ENCODE data around the gene DNAAF1. TPM values are rescaled to one million over a fixed set of nuclear protein-coding genes. Genes with fewer than 3 reads are reported as not detected.

Gene DNAAF1
- total RNA-seq, 3 donors from 2014 or later = 1.2 to 9.5 TPM; not detected in 1

DNA sequence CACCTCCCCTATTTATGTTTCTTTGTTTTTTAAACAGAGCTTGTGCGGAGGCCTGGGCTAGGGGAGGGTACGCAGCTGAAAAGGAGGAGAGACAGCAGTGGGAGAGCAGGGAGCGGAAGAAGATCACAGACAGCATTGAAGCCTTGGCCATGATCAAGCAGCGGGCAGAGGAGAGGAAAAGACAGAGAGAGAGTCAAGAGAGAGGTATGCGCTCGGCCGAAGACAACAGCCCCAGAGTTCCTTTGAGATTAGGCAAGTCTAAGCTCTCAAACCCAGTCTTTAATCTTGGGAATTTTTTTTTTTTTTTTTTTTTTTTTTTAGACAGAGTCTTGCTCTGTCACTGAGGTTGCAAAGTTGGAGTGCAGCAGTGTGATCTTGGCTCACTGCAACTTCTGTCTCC lies 20.6 kb downstream of the DNAAF1 start:
- no peak overlapping the region for H3K27ac ChIP-seq
- DNase-seq (ENCODE audit: low spot score in 2 of 2) = no peak
- no peaks in the 10 kb centered on the region for H3K36me3 ChIP-seq
- no peaks in the 10 kb centered on the region for H3K27me3 ChIP-seq
- no peaks in the 10 kb centered on the region for H3K4me1 ChIP-seq
- intact Hi-C loops (cut with DNase I; ENCODE audit: low total_unique reads) = no loop called here
- no peak overlapping the region for H3K4me3 ChIP-seq
- TF ChIP-seq POLR2AphosphoS5 (IDR thresholded peaks at IDR 0.05) (no peak), POLR2A (IDR thresholded peaks at IDR 0.05) (no peak)
- TF ChIP-seq, protein P1, sequence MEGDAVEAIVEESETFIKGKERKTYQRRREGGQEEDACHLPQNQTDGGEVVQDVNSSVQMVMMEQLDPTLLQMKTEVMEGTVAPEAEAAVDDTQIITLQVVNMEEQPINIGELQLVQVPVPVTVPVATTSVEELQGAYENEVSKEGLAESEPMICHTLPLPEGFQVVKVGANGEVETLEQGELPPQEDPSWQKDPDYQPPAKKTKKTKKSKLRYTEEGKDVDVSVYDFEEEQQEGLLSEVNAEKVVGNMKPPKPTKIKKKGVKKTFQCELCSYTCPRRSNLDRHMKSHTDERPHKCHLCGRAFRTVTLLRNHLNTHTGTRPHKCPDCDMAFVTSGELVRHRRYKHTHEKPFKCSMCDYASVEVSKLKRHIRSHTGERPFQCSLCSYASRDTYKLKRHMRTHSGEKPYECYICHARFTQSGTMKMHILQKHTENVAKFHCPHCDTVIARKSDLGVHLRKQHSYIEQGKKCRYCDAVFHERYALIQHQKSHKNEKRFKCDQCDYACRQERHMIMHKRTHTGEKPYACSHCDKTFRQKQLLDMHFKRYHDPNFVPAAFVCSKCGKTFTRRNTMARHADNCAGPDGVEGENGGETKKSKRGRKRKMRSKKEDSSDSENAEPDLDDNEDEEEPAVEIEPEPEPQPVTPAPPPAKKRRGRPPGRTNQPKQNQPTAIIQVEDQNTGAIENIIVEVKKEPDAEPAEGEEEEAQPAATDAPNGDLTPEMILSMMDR (IDR thresholded peaks at IDR 0.05) = no peak
- H3K9me3 ChIP-seq = no peaks in the 10 kb centered on the region

DNA sequence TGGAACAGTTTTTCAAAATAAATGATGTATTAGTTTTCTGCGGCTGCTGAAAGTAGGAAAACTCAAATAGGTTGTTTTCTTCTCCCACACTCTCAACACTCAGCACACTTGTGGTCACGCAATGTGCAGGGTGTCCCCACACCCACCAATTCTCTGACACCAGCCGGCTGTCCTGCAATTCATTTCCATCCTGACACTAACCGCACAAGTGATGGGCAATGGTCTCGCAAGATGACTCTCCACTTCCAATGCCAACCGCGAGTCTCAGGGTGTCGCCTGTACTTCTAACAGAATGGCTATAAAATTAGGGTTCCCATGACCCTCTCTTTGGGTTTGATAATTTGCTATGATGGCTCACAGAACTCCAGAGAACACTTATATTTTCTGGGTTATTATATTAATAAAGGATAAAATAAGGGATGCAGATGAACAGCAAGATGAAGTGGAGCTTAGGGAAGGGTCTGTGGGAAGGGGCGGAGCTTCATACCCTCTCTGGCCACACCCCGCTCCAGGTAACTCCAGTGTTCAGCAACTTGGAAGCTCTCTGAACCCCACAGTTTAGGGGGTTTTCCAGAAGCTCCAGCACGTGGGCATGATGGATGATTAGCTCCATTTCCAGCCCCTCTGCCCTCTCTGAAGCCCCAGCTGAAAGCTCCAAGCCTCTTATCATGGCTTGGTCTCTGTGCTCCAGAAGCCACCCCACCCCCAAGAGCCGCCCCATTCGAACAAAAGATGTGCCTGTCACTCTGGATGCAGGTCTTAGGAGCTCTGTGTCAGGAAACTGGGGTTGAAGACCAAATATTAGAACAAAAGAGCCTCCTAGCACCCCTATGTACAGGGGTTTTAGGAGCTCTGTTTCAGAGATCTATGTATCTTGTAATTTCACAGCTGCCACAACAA lies 21.9 kb downstream of the DNAAF1 start:
- no peak overlapping the region for H3K4me3 ChIP-seq
- TF ChIP-seq, protein P1 (IDR thresholded peaks at IDR 0.05) = no peak
- TF ChIP-seq POLR2AphosphoS5 (IDR thresholded peaks at IDR 0.05) = no peak
- H3K27me3 ChIP-seq = no peaks in the 10 kb centered on the region
- H3K27ac ChIP-seq = no peak overlapping the region
- no peak for DNase-seq (ENCODE audit: low spot score in 2 of 2)
- intact Hi-C loops (cut with DNase I; ENCODE audit: low total_unique reads) = no loop called here
- H3K36me3 ChIP-seq = no peaks in the 10 kb centered on the region
- no peaks in the 10 kb centered on the region for H3K4me1 ChIP-seq
- no peaks in the 10 kb centered on the region for H3K9me3 ChIP-seq

DNA sequence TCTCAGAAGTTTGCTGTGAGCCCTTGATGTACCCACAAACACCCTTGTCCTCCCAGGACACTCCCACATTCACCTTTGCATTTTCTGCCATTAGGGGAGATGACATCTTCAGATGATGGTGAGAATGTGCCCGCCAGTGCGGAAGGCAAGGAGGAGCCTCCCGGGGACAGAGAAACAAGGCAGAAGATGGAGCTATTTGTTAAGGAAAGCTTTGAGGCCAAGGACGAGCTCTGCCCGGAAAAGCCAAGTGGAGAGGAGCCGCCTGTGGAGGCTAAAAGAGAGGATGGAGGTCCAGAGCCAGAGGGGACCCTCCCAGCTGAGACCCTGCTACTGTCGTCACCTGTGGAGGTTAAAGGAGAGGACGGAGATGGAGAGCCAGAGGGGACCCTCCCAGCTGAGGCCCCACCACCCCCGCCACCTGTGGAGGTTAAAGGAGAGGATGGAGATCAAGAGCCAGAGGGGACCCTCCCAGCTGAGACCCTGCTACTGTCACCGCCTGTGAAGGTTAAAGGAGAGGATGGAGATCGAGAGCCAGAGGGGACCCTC lies 24.7 kb downstream of the DNAAF1 start:
- intact Hi-C loops (cut with DNase I; ENCODE audit: low total_unique reads) = no loop called here
- no peaks in the 10 kb centered on the region for H3K9me3 ChIP-seq
- no peak for DNase-seq (ENCODE audit: low spot score in 2 of 2)
- no peaks in the 10 kb centered on the region for H3K36me3 ChIP-seq
- no peak for TF ChIP-seq POLR2A (IDR thresholded peaks at IDR 0.05)
- TF ChIP-seq, protein P1 (IDR thresholded peaks at IDR 0.05) = no peak
- no peak for TF ChIP-seq POLR2AphosphoS5 (IDR thresholded peaks at IDR 0.05)
- no peak overlapping the region for H3K27ac ChIP-seq
- H3K4me3 ChIP-seq = no peak overlapping the region
- no peaks in the 10 kb centered on the region for H3K4me1 ChIP-seq
- H3K27me3 ChIP-seq = no peaks in the 10 kb centered on the region

DNA sequence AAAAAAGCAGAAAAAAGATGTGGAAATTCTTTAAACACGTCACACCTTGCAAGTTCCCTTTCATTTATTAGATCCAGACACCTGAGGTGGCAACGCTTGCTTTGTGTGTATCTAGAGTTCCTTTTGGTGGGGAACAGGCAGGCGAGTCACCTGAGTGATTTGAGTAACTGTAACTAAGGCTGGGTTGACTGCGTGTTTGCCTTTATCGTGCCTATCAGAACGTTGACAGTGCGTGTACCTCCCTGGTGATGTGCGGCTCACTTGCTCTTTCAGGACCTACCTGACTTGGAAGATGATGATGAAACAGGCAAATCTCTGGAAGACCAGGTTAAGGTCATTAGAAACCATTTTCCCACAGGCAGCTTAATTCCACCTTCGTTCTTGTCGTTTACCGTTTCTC lies 29.3 kb downstream of the DNAAF1 start:
- Histone ChIP-seq H3K9me3 (no peaks in the 10 kb centered on the region), H3K27me3 (no peaks in the 10 kb centered on the region), H3K4me1 (peaks cover 0 to 15% of the 10 kb centered on the region in 2 donors), H3K4me3 (no peak overlapping the region), H3K27ac (no peak overlapping the region), H3K36me3 (no peaks in the 10 kb centered on the region)
- no peak for DNase-seq (ENCODE audit: low spot score in 2 of 2)
- TF ChIP-seq POLR2AphosphoS5 (IDR thresholded peaks at IDR 0.05) (no peak), POLR2A (IDR thresholded peaks at IDR 0.05) (no peak)
- TF ChIP-seq, protein P1 (IDR thresholded peaks at IDR 0.05) = no peak
- intact Hi-C loops (cut with DNase I; ENCODE audit: low total_unique reads) = no loop called here
